ENCODE measurements around the gene RAB29. TPM values are rescaled to one million over a fixed set of nuclear protein-coding genes. Genes with fewer than 3 reads are reported as not detected.
A peak's percentile ranks its signal among the peaks of the same experiment; 100 is the strongest.

The RAB29 gene
- total and polyA plus RNA-seq, 4 experiments from 2014 or later: 59.7 to 102 (median 79.3) TPM

DNA sequence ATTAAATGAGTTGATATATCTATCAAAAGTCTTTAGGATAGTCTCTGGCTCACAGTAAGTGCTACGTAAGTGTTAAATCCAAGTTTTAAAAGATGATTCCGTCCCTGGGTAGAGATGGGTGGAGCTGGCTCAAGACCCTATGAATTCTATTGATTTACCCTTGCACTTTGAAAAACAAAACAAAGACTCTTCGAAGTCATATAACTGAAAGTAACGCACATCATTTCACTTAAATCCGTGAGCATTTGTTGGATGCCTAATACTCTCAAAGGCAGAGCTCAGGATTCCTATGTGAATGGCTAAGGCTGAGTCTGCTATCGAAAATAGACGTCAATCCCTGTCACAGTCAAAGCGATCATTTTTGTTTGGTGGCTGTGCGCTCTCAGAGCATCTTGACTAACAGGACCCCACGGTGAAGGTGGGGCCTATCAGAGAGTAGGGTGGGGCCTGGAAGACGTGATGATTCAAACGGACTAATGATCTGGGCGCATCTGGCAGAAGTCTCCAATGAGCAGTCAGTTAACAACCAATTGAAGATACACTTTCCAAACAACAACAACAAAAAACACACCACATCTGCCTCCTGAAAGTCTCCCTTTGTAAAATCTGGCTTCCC is 24.1 kb downstream of the RAB29 start:
- peaks cover 24 to 50% (median 35%) of the 10 kb centered on the region in 4 donors for H3K4me1 Mint-ChIP-seq
- ChIA-PET CTCF (ENCODE audit: partially characterized antibody) (interaction anchor here (1.0 kb wide), 1 partner anchor 21 kb away, joined by 4 read pairs; no protein-coding TSS in a partner anchor), POLR2A (ENCODE audit: partially characterized antibody) (interaction anchor here (0.7 to 3.8 kb wide), 6 partner anchors 10 to 120 kb away, joined by 3 to 129 read pairs (median 16); partner anchors contain the start of genes ELK4, RAB29 and SLC41A1)
- no peak overlapping the region for H3K4me3 ChIP-seq (ENCODE audit: low read length in 2 of 2)
- H3K9me3 Mint-ChIP-seq: peaks cover 0 to 2% (median 0%) of the 10 kb centered on the region in 8 donors
- H3K4me1 ChIP-seq (ENCODE audit: insufficient read depth, low read length): peaks cover 34% of the 10 kb centered on the region
- no peaks in the 10 kb centered on the region for H3K9me3 ChIP-seq (ENCODE audit: control insufficient read depth in 1 of 2, low read length in 2 of 2)
- DNase-seq: no peak
- peak overlapping the region; percentile 17 to 98 (median 94) for H3K4me3 Mint-ChIP-seq
- H3K36me3 Mint-ChIP-seq: peaks cover 0 to 12% of the 10 kb centered on the region in 2 donors
- H3K27ac Mint-ChIP-seq: peak overlapping the region; percentile 33 to 99 (median 97)
- H3K36me3 ChIP-seq (ENCODE audit: insufficient read depth, low read length): no peaks in the 10 kb centered on the region
- peaks cover 0 to 2% of the 10 kb centered on the region in 2 donors for H3K27me3 Mint-ChIP-seq
- no peak overlapping the region for H3K27ac ChIP-seq (ENCODE audit: low read depth, low read length)
- intact Hi-C loops (cut with micrococcal nuclease): no loop called here
- H3K27me3 ChIP-seq (ENCODE audit: insufficient read depth, low read length): no peaks in the 10 kb centered on the region

DNA sequence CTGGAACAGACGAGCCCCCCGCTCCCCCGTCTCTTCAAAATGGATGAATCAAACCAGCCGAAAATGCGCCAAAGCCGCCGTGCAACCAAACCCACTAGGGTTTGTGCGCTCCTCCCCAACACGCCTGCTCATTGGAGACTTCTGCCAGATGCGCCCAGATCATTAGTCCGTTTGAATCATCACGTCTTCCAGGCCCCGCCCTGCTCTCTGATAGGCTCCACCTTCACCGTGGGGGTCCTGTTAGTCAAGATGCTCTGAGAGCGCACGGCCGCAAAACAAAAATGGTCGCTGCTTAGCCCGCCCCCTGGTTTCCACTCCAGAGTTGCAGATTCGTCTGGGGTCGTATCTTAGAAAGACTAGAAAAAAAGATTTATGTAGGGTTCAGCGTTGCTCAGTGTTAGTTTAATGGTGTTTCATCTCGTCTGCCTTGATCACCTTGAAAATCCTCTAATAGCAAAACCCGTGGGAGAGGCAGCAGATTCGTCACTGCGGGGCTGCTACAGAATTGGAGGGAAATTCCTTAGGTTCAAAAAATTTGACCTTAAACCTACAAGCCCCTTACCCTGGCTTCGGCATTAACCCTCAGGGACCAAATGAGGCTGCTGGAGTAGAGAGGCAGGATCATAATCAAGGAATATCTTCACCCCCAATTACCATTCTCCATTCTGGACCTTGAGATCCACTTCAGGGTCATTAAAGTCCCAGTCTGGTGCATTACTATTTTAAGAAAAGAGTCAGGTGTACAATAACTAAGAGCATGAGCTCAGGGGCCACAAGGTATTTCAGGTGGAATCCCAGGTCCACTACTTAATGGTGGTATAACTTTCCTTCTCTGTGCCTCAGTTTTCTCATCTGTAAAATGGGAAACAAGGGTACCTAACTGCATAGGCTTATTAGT is 24.9 kb downstream of the RAB29 start, which contains the start of gene NUCKS1:
Gene NUCKS1, minus strand, starts transcription at position 45 of the 898 bp plus-strand sequence. CDS start 209 bp downstream, outside the sequence.
- Histone ChIP-seq H3K27me3 (ENCODE audit: insufficient read depth, low read length) (no peaks in the 10 kb centered on the region), H3K9me3 (ENCODE audit: control insufficient read depth in 1 of 2, low read length in 2 of 2) (no peaks in the 10 kb centered on the region), H3K27ac (ENCODE audit: low read depth, low read length) (peak within 1 kb of the TSS; percentile 87), H3K36me3 (ENCODE audit: insufficient read depth, low read length) (no peaks in the 10 kb centered on the region), H3K4me1 (ENCODE audit: insufficient read depth, low read length) (peaks cover 34% of the 10 kb centered on the region), H3K4me3 (ENCODE audit: low read length in 2 of 2) (peak within 1 kb of the TSS; percentile 83 to 91)
- intact Hi-C loops (cut with micrococcal nuclease): loop anchor here (1.0 kb wide), 1 partner anchor 25 kb away; the partner anchor contains the start of gene RAB29
- ChIA-PET CTCF (ENCODE audit: partially characterized antibody) (interaction anchor here (1.0 kb wide), 1 partner anchor 22 kb away, joined by 4 read pairs; no protein-coding TSS in a partner anchor), POLR2A (ENCODE audit: partially characterized antibody) (interaction anchor here (0.5 to 3.8 kb wide), 25 partner anchors 10 to 720 kb away, joined by 3 to 129 read pairs (median 5); partner anchors contain the start of genes DSTYK, ELK4, IKBKE and PM20D1)
- peaks cover 25 to 57% (median 39%) of the 10 kb centered on the region in 4 donors for H3K4me1 Mint-ChIP-seq
- peaks cover 0 to 12% of the 10 kb centered on the region in 2 donors for H3K36me3 Mint-ChIP-seq
- peak within 1 kb of the TSS; percentile 95 to 99 (median 98) for H3K4me3 Mint-ChIP-seq
- peaks cover 0 to 2% (median 0%) of the 10 kb centered on the region in 8 donors for H3K9me3 Mint-ChIP-seq
- H3K27ac Mint-ChIP-seq: peak within 1 kb of the TSS; percentile 95 to 100 (median 98)
- H3K27me3 Mint-ChIP-seq: peaks cover 0 to 2% of the 10 kb centered on the region in 2 donors
- peak; percentile 94 to 99 (median 98) for DNase-seq

DNA sequence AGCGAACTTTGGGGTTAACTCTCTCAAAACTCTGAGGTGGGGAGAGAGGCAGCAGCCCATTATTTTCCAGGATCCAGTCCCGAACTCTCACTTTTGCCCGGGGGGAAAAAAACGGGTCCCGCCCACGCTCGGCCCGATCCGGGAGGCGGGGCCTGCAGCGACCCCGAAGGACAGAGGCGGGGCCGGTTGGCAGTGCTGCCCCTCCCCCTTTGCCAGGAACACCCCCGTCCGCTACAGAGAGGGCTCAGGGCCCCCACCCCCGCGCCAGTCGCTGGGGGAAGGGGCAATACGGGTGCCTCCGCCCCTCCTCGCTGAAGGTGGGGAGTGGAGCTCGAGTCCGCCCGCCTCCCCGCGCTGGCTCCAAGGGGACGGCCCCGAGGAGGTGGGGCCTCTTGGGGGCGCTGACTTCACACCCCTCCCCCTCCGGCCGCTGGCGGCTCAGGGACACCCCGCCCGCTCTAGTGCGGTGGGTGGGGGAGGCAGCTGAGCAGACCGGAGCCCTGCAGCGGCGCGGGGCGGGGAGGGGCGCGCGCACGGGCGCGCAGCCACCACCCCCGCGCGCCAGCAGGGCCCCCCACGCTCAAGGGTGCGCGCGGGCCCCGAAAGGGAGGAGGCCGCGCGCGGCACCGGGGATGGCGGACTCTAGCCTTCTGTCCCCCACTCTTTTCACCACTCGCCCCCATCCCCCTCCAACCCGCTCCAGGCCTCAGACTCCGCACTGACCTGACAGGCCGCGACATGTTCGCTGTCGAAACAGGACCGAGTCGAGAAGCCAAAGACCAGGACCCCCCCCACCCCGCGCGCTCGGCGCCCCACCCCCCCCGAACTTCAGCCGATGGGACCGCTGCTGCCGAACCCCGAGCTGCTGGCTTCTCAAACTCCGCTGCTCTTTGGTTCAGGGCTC is 25.8 kb downstream of the RAB29 start:
- no peaks in the 10 kb centered on the region for H3K36me3 ChIP-seq (ENCODE audit: insufficient read depth, low read length)
- H3K27ac ChIP-seq (ENCODE audit: low read depth, low read length): peak overlapping the region; percentile 87
- H3K27me3 Mint-ChIP-seq: peaks cover 0 to 2% of the 10 kb centered on the region in 2 donors
- H3K9me3 ChIP-seq (ENCODE audit: control insufficient read depth in 1 of 2, low read length in 2 of 2): no peaks in the 10 kb centered on the region
- POLR2A ChIA-PET (ENCODE audit: partially characterized antibody): interaction anchor here (0.5 to 3.8 kb wide), 27 partner anchors 10 to 817 kb away, joined by 3 to 129 read pairs (median 4); partner anchors contain the start of genes DSTYK, ELK4, IKBKE and PM20D1
- CTCF ChIA-PET (ENCODE audit: partially characterized antibody): interaction anchor here (0.8 to 2.0 kb wide), 3 partner anchors 10 to 26 kb away, joined by 4 to 11 read pairs (median 7); partner anchors contain the start of gene RAB29
- peak overlapping the region; percentile 83 to 91 for H3K4me3 ChIP-seq (ENCODE audit: low read length in 2 of 2)
- intact Hi-C loops (cut with micrococcal nuclease): loop anchor here (1.0 to 5.0 kb wide), 5 partner anchors 15 to 118 kb away; partner anchors contain the start of genes RAB29 and SLC41A1
- H3K27ac Mint-ChIP-seq: peak overlapping the region; percentile 95 to 100 (median 98)
- H3K4me3 Mint-ChIP-seq: peak overlapping the region; percentile 95 to 99 (median 98)
- peaks cover 0 to 2% (median 0%) of the 10 kb centered on the region in 8 donors for H3K9me3 Mint-ChIP-seq
- peaks cover 25 to 64% (median 40%) of the 10 kb centered on the region in 4 donors for H3K4me1 Mint-ChIP-seq
- peak; percentile 95 to 97 (median 96) for DNase-seq
- peaks cover 0 to 12% of the 10 kb centered on the region in 2 donors for H3K36me3 Mint-ChIP-seq
- no peaks in the 10 kb centered on the region for H3K27me3 ChIP-seq (ENCODE audit: insufficient read depth, low read length)
- peaks cover 34% of the 10 kb centered on the region for H3K4me1 ChIP-seq (ENCODE audit: insufficient read depth, low read length)

DNA sequence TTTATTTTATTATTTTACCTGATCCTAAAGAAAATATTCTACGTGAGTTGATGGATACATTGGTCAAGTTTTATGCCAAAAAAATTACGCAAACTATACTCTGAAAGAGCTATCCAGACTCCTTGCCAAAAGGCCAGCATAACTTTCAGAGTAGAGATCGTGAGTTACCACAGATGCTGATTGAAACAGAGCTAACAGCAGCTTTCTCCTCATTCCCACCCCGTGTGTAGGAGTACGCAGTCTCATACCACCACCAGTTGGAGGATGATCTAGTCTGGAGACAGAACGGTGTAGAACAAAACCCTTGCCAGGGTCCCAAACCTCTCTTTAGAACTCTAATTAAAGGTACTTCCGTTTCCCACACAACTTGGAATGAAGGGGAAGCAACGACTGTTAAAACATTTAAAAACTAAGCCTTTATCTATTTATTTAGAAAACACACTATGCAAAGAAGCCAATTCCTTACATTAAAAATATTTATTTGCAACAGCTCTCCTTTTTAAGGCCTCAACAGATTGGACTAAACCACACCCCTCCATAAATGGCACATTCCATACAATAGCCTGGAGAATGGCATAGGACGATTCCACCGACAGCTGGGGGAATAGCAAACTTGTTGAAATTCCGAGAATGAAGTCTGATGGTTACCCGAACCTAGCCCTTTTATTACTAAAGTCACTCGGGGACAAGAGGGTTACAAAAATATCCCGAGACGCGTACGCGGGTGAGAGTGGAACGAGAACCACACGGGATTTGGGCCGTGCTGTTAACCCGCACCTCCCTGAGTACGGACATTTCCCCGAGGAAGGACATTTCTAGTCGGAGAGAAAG is 26.7 kb downstream of the RAB29 start:
- H3K4me3 Mint-ChIP-seq: peak overlapping the region; percentile 89 to 99 (median 97)
- peaks cover 31 to 71% (median 45%) of the 10 kb centered on the region in 4 donors for H3K4me1 Mint-ChIP-seq
- peak overlapping the region; percentile 85 to 97 (median 95) for H3K27ac Mint-ChIP-seq
- H3K9me3 Mint-ChIP-seq: peaks cover 0 to 2% (median 0%) of the 10 kb centered on the region in 8 donors
- H3K27ac ChIP-seq (ENCODE audit: low read depth, low read length): peak overlapping the region; percentile 87
- H3K27me3 Mint-ChIP-seq: peaks cover 0 to 2% of the 10 kb centered on the region in 2 donors
- H3K27me3 ChIP-seq (ENCODE audit: insufficient read depth, low read length): no peaks in the 10 kb centered on the region
- H3K36me3 Mint-ChIP-seq: peaks cover 0 to 16% of the 10 kb centered on the region in 2 donors
- intact Hi-C loops (cut with micrococcal nuclease): loop anchor here (1.0 to 5.0 kb wide), 4 partner anchors 14 to 117 kb away; partner anchors contain the start of gene SLC41A1
- H3K4me1 ChIP-seq (ENCODE audit: insufficient read depth, low read length): peaks cover 41% of the 10 kb centered on the region
- H3K9me3 ChIP-seq (ENCODE audit: control insufficient read depth in 1 of 2, low read length in 2 of 2): no peaks in the 10 kb centered on the region
- ChIA-PET CTCF (ENCODE audit: partially characterized antibody) (interaction anchor here (0.8 to 2.0 kb wide), 5 partner anchors 9 to 43 kb away, joined by 3 to 11 read pairs (median 4); partner anchors contain the start of gene RAB29), POLR2A (ENCODE audit: partially characterized antibody) (interaction anchor here (0.7 to 3.8 kb wide), 24 partner anchors 9 to 817 kb away, joined by 3 to 129 read pairs (median 5); partner anchors contain the start of genes DSTYK, ELK4, IKBKE and PM20D1)
- no peaks in the 10 kb centered on the region for H3K36me3 ChIP-seq (ENCODE audit: insufficient read depth, low read length)
- H3K4me3 ChIP-seq (ENCODE audit: low read length in 2 of 2): peak overlapping the region; percentile 83 to 91
- peak in 4 of 5 donors; percentile 19 to 74 (median 21) for DNase-seq

DNA sequence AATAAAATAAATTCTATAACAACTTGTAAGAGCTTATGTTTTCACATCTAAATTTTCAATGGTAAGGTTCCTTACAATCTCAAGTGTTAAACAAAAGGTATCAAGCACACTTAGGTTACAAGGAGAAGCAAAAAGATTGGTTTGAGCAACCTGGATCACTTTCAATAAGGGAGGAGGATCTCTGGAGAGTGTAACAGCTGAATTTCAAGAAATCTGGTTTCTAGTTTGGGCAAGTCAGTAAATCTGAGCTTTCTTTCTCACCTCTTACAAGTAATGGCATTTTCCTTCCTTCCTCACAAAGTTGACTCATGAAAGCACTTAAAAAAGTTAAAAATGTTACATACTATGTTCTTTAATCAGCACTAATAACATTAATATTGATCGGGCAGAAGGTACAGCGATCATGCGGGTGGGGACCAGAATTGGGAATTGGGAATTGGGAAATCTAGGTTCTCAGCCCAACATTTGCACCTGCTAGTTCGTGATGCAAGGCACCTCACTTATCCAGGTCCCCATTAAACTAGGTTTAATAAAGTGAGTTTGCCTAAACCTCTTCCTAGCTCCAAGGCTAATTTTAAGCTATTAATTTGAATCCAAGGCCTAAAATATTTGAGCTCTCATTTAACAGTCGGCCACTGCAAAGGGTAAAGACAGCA is 28.4 kb downstream of the RAB29 start:
- intact Hi-C loops (cut with micrococcal nuclease): loop anchor here (5.0 kb wide), 1 partner anchor 35 kb away; no protein-coding TSS in a partner anchor
- Mint-ChIP-seq H3K9me3 (peaks cover 0 to 2% (median 0%) of the 10 kb centered on the region in 8 donors), H3K27ac (peak overlapping the region; percentile 9 to 93 (median 48)), H3K36me3 (peaks cover 0 to 16% of the 10 kb centered on the region in 2 donors), H3K4me3 (peak overlapping the region in 7 of 8 donors; percentile 4 to 98 (median 35)), H3K4me1 (peaks cover 38 to 81% (median 56%) of the 10 kb centered on the region in 4 donors), H3K27me3 (peaks cover 0 to 2% of the 10 kb centered on the region in 2 donors)
- H3K4me1 ChIP-seq (ENCODE audit: insufficient read depth, low read length): peaks cover 45% of the 10 kb centered on the region
- no peaks in the 10 kb centered on the region for H3K36me3 ChIP-seq (ENCODE audit: insufficient read depth, low read length)
- H3K27ac ChIP-seq (ENCODE audit: low read depth, low read length): no peak overlapping the region
- H3K27me3 ChIP-seq (ENCODE audit: insufficient read depth, low read length): no peaks in the 10 kb centered on the region
- CTCF ChIA-PET (ENCODE audit: partially characterized antibody): interaction anchor here (0.9 to 3.0 kb wide), 4 partner anchors 32 to 88 kb away, joined by 3 to 13 read pairs (median 6); no protein-coding TSS in a partner anchor
- H3K4me3 ChIP-seq (ENCODE audit: low read length in 2 of 2): no peak overlapping the region
- no peak for DNase-seq
- H3K9me3 ChIP-seq (ENCODE audit: control insufficient read depth in 1 of 2, low read length in 2 of 2): no peaks in the 10 kb centered on the region
- POLR2A ChIA-PET (ENCODE audit: partially characterized antibody): interaction anchor here (0.7 to 3.0 kb wide), 4 partner anchors 11 to 115 kb away, joined by 3 to 29 read pairs (median 4); partner anchors contain the start of gene RAB29
